ENCODE results near the gene ATP1B3.

DNA sequence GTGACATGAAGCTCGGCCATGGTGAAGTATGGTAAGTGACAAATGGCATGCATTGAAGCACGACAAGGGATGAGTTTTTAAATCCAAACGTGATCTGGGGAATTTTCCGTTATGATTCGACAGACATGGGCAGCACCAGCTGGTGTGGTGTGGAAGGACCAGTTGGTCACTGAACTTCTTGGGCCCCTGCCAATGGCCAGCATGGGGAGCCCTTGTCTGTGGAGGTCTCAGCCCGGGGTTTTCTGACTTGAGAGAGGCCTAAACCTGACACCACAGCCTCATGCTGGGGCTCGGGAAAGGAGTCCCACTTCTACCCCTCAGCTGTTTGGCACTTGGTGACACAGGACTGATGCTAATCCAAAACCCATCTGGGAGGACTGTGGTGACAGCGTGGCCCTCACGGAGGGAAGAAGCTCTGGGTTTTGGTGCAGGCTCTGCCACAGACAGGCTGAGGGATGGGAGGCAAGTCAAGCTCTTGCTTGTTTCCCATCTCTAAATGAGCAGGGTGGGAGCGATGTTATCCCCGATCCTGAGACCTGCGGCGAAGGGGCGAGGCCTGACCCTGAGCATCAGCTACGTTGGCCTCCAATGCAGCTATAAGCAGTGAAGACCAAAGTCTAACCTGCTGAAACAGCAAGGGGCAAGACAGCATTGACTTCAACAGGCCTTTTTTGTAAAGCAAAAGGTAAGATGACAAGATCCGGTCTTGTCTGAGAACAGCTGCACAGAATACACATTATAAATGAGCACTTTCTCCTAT lies 69.5 kb downstream of the ATP1B3 start:
- no peak for TF ChIP-seq YY1 (IDR thresholded peaks at IDR 0.05; ENCODE audit: low read depth)
- TF ChIP-seq GABPA (IDR thresholded peaks at IDR 0.05; ENCODE audit: low read depth) = no peak
- no peak for TF ChIP-seq RAD21 (IDR thresholded peaks at IDR 0.05; ENCODE audit: low read length)
- TF ChIP-seq EP300 (IDR thresholded peaks at IDR 0.05; ENCODE audit: borderline replicate concordance in 1 of 2, low read depth in 1 of 2, low read length in 1 of 2) = no peak
- no peak for TF ChIP-seq CTCF (IDR thresholded peaks at IDR 0.05)
- TF ChIP-seq, protein P1, sequence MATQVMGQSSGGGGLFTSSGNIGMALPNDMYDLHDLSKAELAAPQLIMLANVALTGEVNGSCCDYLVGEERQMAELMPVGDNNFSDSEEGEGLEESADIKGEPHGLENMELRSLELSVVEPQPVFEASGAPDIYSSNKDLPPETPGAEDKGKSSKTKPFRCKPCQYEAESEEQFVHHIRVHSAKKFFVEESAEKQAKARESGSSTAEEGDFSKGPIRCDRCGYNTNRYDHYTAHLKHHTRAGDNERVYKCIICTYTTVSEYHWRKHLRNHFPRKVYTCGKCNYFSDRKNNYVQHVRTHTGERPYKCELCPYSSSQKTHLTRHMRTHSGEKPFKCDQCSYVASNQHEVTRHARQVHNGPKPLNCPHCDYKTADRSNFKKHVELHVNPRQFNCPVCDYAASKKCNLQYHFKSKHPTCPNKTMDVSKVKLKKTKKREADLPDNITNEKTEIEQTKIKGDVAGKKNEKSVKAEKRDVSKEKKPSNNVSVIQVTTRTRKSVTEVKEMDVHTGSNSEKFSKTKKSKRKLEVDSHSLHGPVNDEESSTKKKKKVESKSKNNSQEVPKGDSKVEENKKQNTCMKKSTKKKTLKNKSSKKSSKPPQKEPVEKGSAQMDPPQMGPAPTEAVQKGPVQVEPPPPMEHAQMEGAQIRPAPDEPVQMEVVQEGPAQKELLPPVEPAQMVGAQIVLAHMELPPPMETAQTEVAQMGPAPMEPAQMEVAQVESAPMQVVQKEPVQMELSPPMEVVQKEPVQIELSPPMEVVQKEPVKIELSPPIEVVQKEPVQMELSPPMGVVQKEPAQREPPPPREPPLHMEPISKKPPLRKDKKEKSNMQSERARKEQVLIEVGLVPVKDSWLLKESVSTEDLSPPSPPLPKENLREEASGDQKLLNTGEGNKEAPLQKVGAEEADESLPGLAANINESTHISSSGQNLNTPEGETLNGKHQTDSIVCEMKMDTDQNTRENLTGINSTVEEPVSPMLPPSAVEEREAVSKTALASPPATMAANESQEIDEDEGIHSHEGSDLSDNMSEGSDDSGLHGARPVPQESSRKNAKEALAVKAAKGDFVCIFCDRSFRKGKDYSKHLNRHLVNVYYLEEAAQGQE (IDR thresholded peaks at IDR 0.05; ENCODE audit: low read depth, low read length) = no peak
- no peak for TF ChIP-seq SIN3A (IDR thresholded peaks at IDR 0.05; ENCODE audit: borderline replicate concordance, low read depth, low read length)
- no peak for TF ChIP-seq RFX5 (IDR thresholded peaks at IDR 0.05; ENCODE audit: low read length)

Measured in SK-N-SH (cell line).